Neural progenitor cell (in vitro differentiated cells): Measurements from ENCODE around the gene C11orf52. TPM values are rescaled to one million over a fixed set of nuclear protein-coding genes. Genes with fewer than 3 reads are reported as not detected.

Experiments
- DNase-seq: peaks from one replicate; pipeline ENCODE4 v3.0.0-alpha.2; 2016; ENCODE audit warnings: low spot score
- H2AFZ ChIP-seq: fragments of 200-600 bp; sonication (generic); replicated peaks from 2 replicates; pipeline ENCODE4 v1.6.1; 2016; ENCODE audit warnings: antibody characterized with exemption
- H3F3A ChIP-seq: fragments of 200-600 bp; sonication (generic); 2 replicates; pipeline ENCODE4 v1.6.1; 2016; ENCODE audit warnings: antibody characterized with exemption, low read depth
- H3K27ac ChIP-seq: fragments of 200-600 bp; sonication (generic); 2 replicates; pipeline ENCODE4 v1.5.1; 2016; ENCODE audit warnings: mild to moderate bottlenecking
- H3K27me3 ChIP-seq: fragments of 200-600 bp; sonication (generic); 2 replicates; pipeline ENCODE4 v1.6.1; 2016; ENCODE audit warnings: mild to moderate bottlenecking, moderate library complexity
- H3K36me3 ChIP-seq: fragments of 200-600 bp; sonication (generic); 2 replicates; pipeline ENCODE4 v1.5.1; 2016
- H3K4me1 ChIP-seq: fragments of 200-600 bp; sonication (generic); 2 replicates; pipeline ENCODE4 v1.6.1; 2016; ENCODE audit warnings: mixed run types
- H3K4me2 ChIP-seq: fragments of 200-600 bp; sonication (generic); 2 replicates; pipeline ENCODE4 v1.6.1; 2016
- H3K4me3 ChIP-seq: fragments of 200-600 bp; sonication (generic); 2 replicates; pipeline ENCODE4 v1.5.1; 2016
- H3K79me2 ChIP-seq: fragments of 200-600 bp; sonication (generic); 2 replicates; pipeline ENCODE4 v1.6.1; 2016; ENCODE audit warnings: low read depth
- H3K9ac ChIP-seq: fragments of 200-600 bp; sonication (generic); 2 replicates; pipeline ENCODE4 v1.6.1; 2016
- H3K9me3 ChIP-seq: fragments of 200-600 bp; sonication (generic); 2 replicates; pipeline ENCODE4 v1.5.1; 2016; ENCODE audit warnings: low read depth
- H4K20me1 ChIP-seq: fragments of 200-600 bp; sonication (generic); 2 replicates; pipeline ENCODE4 v1.6.1; 2016; ENCODE audit warnings: low read depth
- H3K27ac Mint-ChIP-seq: 3 replicates; pipeline ENCODE4 v1.8.0; 2021; ENCODE audit warnings: mixed read lengths
- H3K27me3 Mint-ChIP-seq: 2 replicates; pipeline ENCODE4 v1.8.0; 2022; ENCODE audit warnings: low read depth, mild to moderate bottlenecking, inconsistent platforms, moderate library complexity, mixed read lengths; ENCODE audit not compliant: insufficient read depth
- H3K36me3 Mint-ChIP-seq: 3 replicates; pipeline ENCODE4 v1.8.0; 2021; ENCODE audit warnings: mixed read lengths
- H3K4me1 Mint-ChIP-seq: 3 replicates; pipeline ENCODE4 v1.8.0; 2021; ENCODE audit warnings: mixed read lengths
- H3K4me3 Mint-ChIP-seq: 3 replicates; pipeline ENCODE4 v1.8.0; 2021; ENCODE audit warnings: mild to moderate bottlenecking, moderate library complexity, mixed read lengths
- H3K9me3 Mint-ChIP-seq: 3 replicates; pipeline ENCODE4 v1.8.0; 2020; ENCODE audit warnings: mixed read lengths
- EZH2 ChIP-seq: fragments of 200-600 bp; sonication (generic); IDR thresholded peaks from 2 replicates; pipeline ENCODE4 v1.6.1; 2017; ENCODE audit warnings: antibody characterized with exemption, mild to moderate bottlenecking, moderate library complexity
- EZH2phosphoT487 ChIP-seq: fragments of 200-600 bp; sonication (generic); IDR thresholded peaks from 2 replicates; pipeline ENCODE4 v1.6.1; 2017; ENCODE audit warnings: antibody characterized with exemption
- total RNA-seq: library from RNA; depleted of rRNA; stranded (reverse); fragments of >200 nt; gene quantifications from 2 replicates; pipeline ENCODE4 v1.2.3, GENCODE V29; 2015; ENCODE audit warnings: low replicate concordance
- TF ChIP-seq, protein P1 (sequence below): fragments of 200-600 bp; sonication (generic); IDR thresholded peaks from 2 replicates; pipeline ENCODE4 v1.5.1; 2017; ENCODE audit warnings: antibody characterized with exemption, mild to moderate bottlenecking

C11orf52 gene, protein sequence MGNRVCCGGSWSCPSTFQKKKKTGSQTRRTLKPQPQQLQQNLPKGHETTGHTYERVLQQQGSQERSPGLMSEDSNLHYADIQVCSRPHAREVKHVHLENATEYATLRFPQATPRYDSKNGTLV
- total RNA-seq = 0.65 TPM in 1 of 2 replicates, not detected in the other

DNA sequence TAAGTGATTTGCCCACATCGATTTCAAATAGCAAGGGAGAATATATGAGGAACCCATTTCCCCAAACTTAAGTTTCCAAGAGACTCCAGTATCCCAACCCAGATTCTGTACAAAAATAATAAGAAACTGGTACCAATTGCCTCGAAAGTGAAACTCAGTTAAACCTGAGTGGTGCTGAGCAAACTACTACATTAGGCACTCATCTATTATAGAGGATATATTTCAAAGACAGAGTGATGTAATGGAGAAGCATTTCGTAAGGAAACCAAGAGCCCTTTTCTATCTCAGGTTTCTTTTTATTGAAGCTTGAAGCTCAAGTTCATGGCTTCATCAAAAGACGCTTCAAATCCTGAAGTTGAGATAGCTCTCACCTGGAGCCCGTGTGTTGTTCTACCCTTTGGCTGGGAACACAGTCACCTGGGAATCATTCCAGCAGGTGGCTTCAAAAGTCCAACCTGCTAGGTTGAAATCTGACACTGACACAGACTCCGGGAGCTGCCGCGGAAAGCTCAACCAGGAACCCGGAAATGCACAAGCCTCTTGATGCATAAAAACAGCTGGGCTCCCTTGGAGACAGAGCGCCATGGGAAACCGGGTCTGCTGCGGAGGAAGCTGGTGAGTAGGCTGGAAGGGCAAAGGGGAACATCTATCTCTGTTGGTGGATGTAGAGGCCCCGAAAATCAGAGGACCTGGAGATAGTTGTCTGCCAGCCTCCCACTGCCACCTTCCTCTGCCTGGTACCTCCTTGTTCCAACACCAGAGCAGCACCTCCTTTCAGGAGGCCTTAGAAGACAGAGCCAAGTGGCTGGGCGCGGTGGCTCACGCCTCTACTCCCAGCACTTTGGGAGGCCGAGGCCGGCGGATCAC lies at the start of gene C11orf52:
TSS of gene C11orf52 (plus strand) at position 524 of the 867 bp plus-strand sequence. CDS start at position 584, 60 bp downstream.
- Histone ChIP-seq H3K4me2 (peak within 1 kb of the TSS; percentile 34), H4K20me1 (no peaks in the 10 kb centered on the region), H3K4me3 (no peak within 1 kb of the TSS), H3K27ac (no peak within 1 kb of the TSS), H3K79me2 (no peaks in the 10 kb centered on the region), H3F3A (peaks cover 2% of the 10 kb centered on the region), H3K27me3 (no peaks in the 10 kb centered on the region), H3K9ac (no peak within 1 kb of the TSS), H2AFZ (peak within 1 kb of the TSS; percentile 68), H3K4me1 (peaks cover 12% of the 10 kb centered on the region), H3K9me3 (no peaks in the 10 kb centered on the region), H3K36me3 (no peaks in the 10 kb centered on the region)
- Mint-ChIP-seq H3K4me1 (peaks cover 11% of the 10 kb centered on the region), H3K4me3 (no peak within 1 kb of the TSS), H3K9me3 (no peaks in the 10 kb centered on the region), H3K36me3 (no peaks in the 10 kb centered on the region), H3K27me3 (peaks cover 4% of the 10 kb centered on the region), H3K27ac (peak within 1 kb of the TSS; percentile 74)
- DNase-seq = peak; percentile 45
- TF ChIP-seq EZH2 = no peak
- TF ChIP-seq EZH2phosphoT487 = no peak
- TF ChIP-seq, protein P1, sequence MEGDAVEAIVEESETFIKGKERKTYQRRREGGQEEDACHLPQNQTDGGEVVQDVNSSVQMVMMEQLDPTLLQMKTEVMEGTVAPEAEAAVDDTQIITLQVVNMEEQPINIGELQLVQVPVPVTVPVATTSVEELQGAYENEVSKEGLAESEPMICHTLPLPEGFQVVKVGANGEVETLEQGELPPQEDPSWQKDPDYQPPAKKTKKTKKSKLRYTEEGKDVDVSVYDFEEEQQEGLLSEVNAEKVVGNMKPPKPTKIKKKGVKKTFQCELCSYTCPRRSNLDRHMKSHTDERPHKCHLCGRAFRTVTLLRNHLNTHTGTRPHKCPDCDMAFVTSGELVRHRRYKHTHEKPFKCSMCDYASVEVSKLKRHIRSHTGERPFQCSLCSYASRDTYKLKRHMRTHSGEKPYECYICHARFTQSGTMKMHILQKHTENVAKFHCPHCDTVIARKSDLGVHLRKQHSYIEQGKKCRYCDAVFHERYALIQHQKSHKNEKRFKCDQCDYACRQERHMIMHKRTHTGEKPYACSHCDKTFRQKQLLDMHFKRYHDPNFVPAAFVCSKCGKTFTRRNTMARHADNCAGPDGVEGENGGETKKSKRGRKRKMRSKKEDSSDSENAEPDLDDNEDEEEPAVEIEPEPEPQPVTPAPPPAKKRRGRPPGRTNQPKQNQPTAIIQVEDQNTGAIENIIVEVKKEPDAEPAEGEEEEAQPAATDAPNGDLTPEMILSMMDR = no peak

DNA sequence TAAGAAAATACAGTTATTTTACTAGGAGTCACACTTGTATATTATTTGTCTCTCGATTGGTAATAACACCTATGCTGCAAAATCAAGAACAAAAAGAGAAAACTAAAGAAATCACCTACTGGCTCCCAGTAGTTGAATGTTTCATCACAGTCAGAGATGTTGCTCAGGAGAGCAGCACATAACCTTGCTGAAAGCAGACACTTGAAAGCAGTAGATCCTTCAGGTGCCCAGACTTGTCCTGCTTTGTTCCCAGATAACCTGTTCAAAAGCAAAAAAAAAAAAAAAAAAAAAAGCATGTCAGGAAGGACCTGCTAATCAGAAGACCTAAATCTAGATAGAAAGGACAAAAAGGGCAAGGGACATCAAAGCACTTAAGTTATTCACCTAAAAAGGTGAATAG lies 48.6 kb upstream of the C11orf52 start:
- Histone ChIP-seq H3K4me1 (no peaks in the 10 kb centered on the region), H3K4me3 (peak overlapping the region; percentile 85), H3K27me3 (no peaks in the 10 kb centered on the region), H3F3A (peaks cover 18% of the 10 kb centered on the region), H2AFZ (no peak overlapping the region), H3K9ac (no peak overlapping the region), H3K79me2 (peaks cover 7% of the 10 kb centered on the region), H3K36me3 (peaks cover 7% of the 10 kb centered on the region), H3K4me2 (peak overlapping the region; percentile 86), H3K9me3 (no peaks in the 10 kb centered on the region), H3K27ac (no peak overlapping the region), H4K20me1 (no peaks in the 10 kb centered on the region)
- no peak overlapping the region for H3K27ac Mint-ChIP-seq
- TF ChIP-seq EZH2phosphoT487 (no peak), EZH2 (no peak)
- TF ChIP-seq, protein P1 = no peak
- H3K4me3 Mint-ChIP-seq = peak overlapping the region; percentile 46
- no peak for DNase-seq
- H3K36me3 Mint-ChIP-seq = peaks cover 17% of the 10 kb centered on the region
- no peaks in the 10 kb centered on the region for H3K9me3 Mint-ChIP-seq
- peaks cover 15% of the 10 kb centered on the region for H3K4me1 Mint-ChIP-seq
- peaks cover 5% of the 10 kb centered on the region for H3K27me3 Mint-ChIP-seq

DNA sequence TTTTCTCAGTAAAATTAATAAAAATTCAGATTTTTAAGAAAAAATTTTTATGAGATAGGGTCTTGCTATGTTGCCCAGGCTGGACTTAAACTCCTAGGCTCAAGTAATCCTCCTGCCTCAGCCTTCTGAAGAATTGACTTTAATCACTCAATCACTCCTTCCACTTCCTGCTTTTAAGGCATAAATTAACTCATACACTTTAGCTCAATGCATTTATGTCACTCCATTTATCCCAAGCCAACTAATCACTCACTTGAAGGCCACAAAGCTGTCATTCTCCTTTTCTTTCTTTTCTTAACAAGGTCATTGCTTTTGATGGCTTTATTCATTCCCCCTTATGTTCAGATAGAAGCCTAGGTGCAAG lies 48.2 kb upstream of the C11orf52 start:
- Histone ChIP-seq H3K4me2 (peak overlapping the region; percentile 86), H3K36me3 (peaks cover 7% of the 10 kb centered on the region), H4K20me1 (no peaks in the 10 kb centered on the region), H2AFZ (peak overlapping the region; percentile 80), H3F3A (peaks cover 18% of the 10 kb centered on the region), H3K9ac (peak overlapping the region; percentile 44), H3K4me3 (peak overlapping the region; percentile 85), H3K27ac (no peak overlapping the region), H3K27me3 (no peaks in the 10 kb centered on the region), H3K4me1 (no peaks in the 10 kb centered on the region), H3K79me2 (peaks cover 7% of the 10 kb centered on the region), H3K9me3 (no peaks in the 10 kb centered on the region)
- no peaks in the 10 kb centered on the region for H3K9me3 Mint-ChIP-seq
- peaks cover 5% of the 10 kb centered on the region for H3K27me3 Mint-ChIP-seq
- peaks cover 17% of the 10 kb centered on the region for H3K36me3 Mint-ChIP-seq
- peak overlapping the region; percentile 96 for H3K4me3 Mint-ChIP-seq
- H3K27ac Mint-ChIP-seq = no peak overlapping the region
- H3K4me1 Mint-ChIP-seq = peaks cover 15% of the 10 kb centered on the region
- TF ChIP-seq EZH2 (no peak), EZH2phosphoT487 (no peak)
- TF ChIP-seq, protein P1 = no peak
- no peak for DNase-seq
